Hepatocyte (in vitro differentiated cells): ENCODE measurements around the gene STRN. TPM values are rescaled to one million over a fixed set of nuclear protein-coding genes. Genes with fewer than 3 reads are reported as not detected.
"Not testable (repeated sequence)": the region's sequence is repeated elsewhere in the genome, so short reads cannot be mapped to it uniquely, and the experiment has no call there.

ENCODE experiments used
- DNase-seq: peaks from one replicate; pipeline ENCODE4 v3.0.0-alpha.2; 2016; ENCODE audit warnings: low spot score
- H2AFZ ChIP-seq: fragments of 200-600 bp; sonication (generic); 2 replicates; pipeline ENCODE4 v1.6.0; 2016; ENCODE audit warnings: antibody characterized with exemption, mild to moderate bottlenecking
- H3K27ac ChIP-seq: fragments of 200-600 bp; sonication (generic); 2 replicates; pipeline ENCODE4 v1.5.1; 2016; ENCODE audit warnings: mild to moderate bottlenecking
- H3K27me3 ChIP-seq: fragments of 200-600 bp; sonication (generic); 2 replicates; pipeline ENCODE4 v1.6.1; 2016
- H3K36me3 ChIP-seq: fragments of 200-600 bp; sonication (generic); replicated peaks from 2 replicates; pipeline ENCODE4 v1.5.1; 2016; ENCODE audit warnings: low read depth; ENCODE audit not compliant: insufficient read depth
- H3K4me1 ChIP-seq: fragments of 200-600 bp; sonication (generic); 2 replicates; pipeline ENCODE4 v1.5.1; 2016; ENCODE audit warnings: mild to moderate bottlenecking, moderate library complexity; ENCODE audit not compliant: insufficient read depth
- H3K4me2 ChIP-seq: fragments of 200-600 bp; sonication (generic); 2 replicates; pipeline ENCODE4 v1.6.0; 2016
- H3K4me3 ChIP-seq: fragments of 200-600 bp; sonication (generic); 2 replicates; pipeline ENCODE4 v1.5.1; 2016; ENCODE audit warnings: mild to moderate bottlenecking
- H3K79me2 ChIP-seq: fragments of 200-600 bp; sonication (generic); 2 replicates; pipeline ENCODE4 v1.6.0; 2017; ENCODE audit warnings: mild to moderate bottlenecking
- H3K9me2 ChIP-seq: fragments of 200-600 bp; sonication (generic); replicated peaks from 2 replicates; pipeline ENCODE4 v1.6.0; 2017; ENCODE audit warnings: mild to moderate bottlenecking; ENCODE audit not compliant: insufficient read depth
- H3K9me3 ChIP-seq: fragments of 200-600 bp; sonication (generic); 2 replicates; pipeline ENCODE4 v1.5.1; 2016; ENCODE audit warnings: low read depth, mild to moderate bottlenecking
- H4K20me1 ChIP-seq: fragments of 200-600 bp; sonication (generic); 2 replicates; pipeline ENCODE4 v1.6.0; 2016; ENCODE audit warnings: mild to moderate bottlenecking; ENCODE audit not compliant: insufficient read depth, poor library complexity, severe bottlenecking
- CTCF ChIP-seq: fragments of 200-600 bp; sonication (generic); IDR thresholded peaks from 2 replicates; pipeline ENCODE4 v1.5.1; 2016; ENCODE audit warnings: antibody characterized with exemption, mild to moderate bottlenecking; ENCODE audit not compliant: poor library complexity
- EZH2 ChIP-seq: fragments of 200-600 bp; sonication (generic); IDR thresholded peaks from 2 replicates; pipeline ENCODE4 v1.6.1; 2016; ENCODE audit warnings: antibody characterized with exemption, mild to moderate bottlenecking, borderline replicate concordance
- EZH2phosphoT487 ChIP-seq: fragments of 200-600 bp; sonication (generic); IDR thresholded peaks from one replicate; pipeline ENCODE4 v1.6.1; 2018; ENCODE audit warnings: antibody characterized with exemption, mild to moderate bottlenecking, low read depth, moderate library complexity; ENCODE audit not compliant: unreplicated experiment, severe bottlenecking
- WGBS: methylation state at CpG from one replicate; pipeline ENCODE4 v1.1.6; 2016; ENCODE audit warnings: low lambda C conversion rate; ENCODE audit errors: missing lambda C conversion rate; 5-methylcytosine and 5-hydroxymethylcytosine counted together
- polyA plus RNA-seq: library from polyadenylated mRNA; unstranded; fragments of >200 nt; fragmentation: Nextera tagmentation; extraction: Ambion mirVana; gene quantifications from 2 replicates; pipeline ENCODE4 v1.2.1, GENCODE V29; 2016
- total RNA-seq: library from RNA; depleted of rRNA; stranded (reverse); fragments of >200 nt; gene quantifications from 2 replicates; pipeline ENCODE4 v1.2.3, GENCODE V29; 2014

STRN gene
- total and polyA plus RNA-seq, 2 experiments from 2014 or later, result 4.4 to 13.9 TPM

DNA sequence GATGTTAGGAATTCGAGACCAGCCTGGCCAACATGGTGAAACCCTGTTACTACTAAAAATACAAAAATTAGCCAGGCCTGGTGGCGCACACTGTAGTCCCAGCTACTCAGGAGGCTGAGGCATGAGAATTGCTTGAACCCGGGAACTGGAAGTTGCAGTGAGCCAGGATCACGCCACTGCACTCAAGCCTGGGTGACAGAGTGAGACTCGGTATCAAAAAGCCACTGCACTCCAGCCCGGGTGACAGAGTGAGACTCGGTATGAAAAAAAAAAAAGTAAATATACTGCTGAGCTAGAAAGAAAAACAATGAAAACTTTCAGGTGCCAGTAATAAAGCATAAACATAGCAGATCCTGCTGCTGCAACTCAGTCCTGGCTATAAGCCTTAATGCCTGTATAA, 73.5 kb downstream of the STRN start:
- H3K36me3 ChIP-seq, result no peaks in the 10 kb centered on the region
- H3K4me2 ChIP-seq, result no peak overlapping the region
- TF ChIP-seq EZH2phosphoT487 (no peak), EZH2 (no peak), CTCF (no peak)
- H3K27me3 ChIP-seq, result no peaks in the 10 kb centered on the region
- no peak for DNase-seq
- H3K27ac ChIP-seq, result no peak overlapping the region
- 88% methylated on average over 7 of the region's 7 CpGs for WGBS
- H3K9me3 ChIP-seq, result no peaks in the 10 kb centered on the region
- H4K20me1 ChIP-seq, result no peaks in the 10 kb centered on the region
- H3K79me2 ChIP-seq, result no peaks in the 10 kb centered on the region
- no peak overlapping the region for H3K4me3 ChIP-seq
- H3K4me1 ChIP-seq, result no peaks in the 10 kb centered on the region
- H2AFZ ChIP-seq, result no peak overlapping the region
- H3K9me2 ChIP-seq, result no peaks in the 10 kb centered on the region

GRCh38 chr2:36889795-36890194, 76.5 kb downstream of the STRN start:
- H4K20me1 ChIP-seq, result no peaks in the 10 kb centered on the region
- H3K9me3 ChIP-seq, result no peaks in the 10 kb centered on the region
- peak; percentile 65 for DNase-seq
- H3K4me1 ChIP-seq, result no peaks in the 10 kb centered on the region
- no peak overlapping the region for H2AFZ ChIP-seq
- peak overlapping the region; percentile 33 for H3K4me2 ChIP-seq
- TF ChIP-seq CTCF (no peak), EZH2phosphoT487 (no peak), EZH2 (no peak)
- H3K79me2 ChIP-seq, result no peaks in the 10 kb centered on the region
- peak overlapping the region; percentile 49 for H3K27ac ChIP-seq
- H3K4me3 ChIP-seq, result no peak overlapping the region
- no peaks in the 10 kb centered on the region for H3K9me2 ChIP-seq
- WGBS, result 63% methylated on average over 4 of the region's 4 CpGs
- H3K36me3 ChIP-seq, result no peaks in the 10 kb centered on the region
- no peaks in the 10 kb centered on the region for H3K27me3 ChIP-seq

- not testable (repeated sequence) for H3K4me1 ChIP-seq, H3K36me3 ChIP-seq, H3K9me2 ChIP-seq, H3K9me3 ChIP-seq, DNase-seq, H3K4me2 ChIP-seq, H2AFZ ChIP-seq, H3K27me3 ChIP-seq, H3K79me2 ChIP-seq, H3K27ac ChIP-seq, H4K20me1 ChIP-seq, H3K4me3 ChIP-seq
- 96% methylated on average over 9 of the region's 9 CpGs for WGBS
These were observed 79.2 kb downstream of the STRN start for GRCh38 chr2:36887095-36887494.

- H3K4me2 ChIP-seq, result no peak overlapping the region
- H3K27ac ChIP-seq, result no peak overlapping the region
- H2AFZ ChIP-seq, result no peak overlapping the region
- no peaks in the 10 kb centered on the region for H3K79me2 ChIP-seq
- no peaks in the 10 kb centered on the region for H3K9me3 ChIP-seq
- DNase-seq, result no peak
- no peak for TF ChIP-seq EZH2
- no peaks in the 10 kb centered on the region for H4K20me1 ChIP-seq
- no peak overlapping the region for H3K4me3 ChIP-seq
- H3K36me3 ChIP-seq, result no peaks in the 10 kb centered on the region
- no peaks in the 10 kb centered on the region for H3K27me3 ChIP-seq
- no peaks in the 10 kb centered on the region for H3K9me2 ChIP-seq
- H3K4me1 ChIP-seq, result no peaks in the 10 kb centered on the region
- WGBS, result 100% methylated on average over 1 of the region's 1 CpG
These were observed 79.7 kb downstream of the STRN start for GRCh38 chr2:36886664-36887063.
